ENCODE data around the gene TMED9.

- TF ChIP-seq CTCF (conservative IDR thresholded peaks at IDR 0.05) (no peak), ZFX (IDR thresholded peaks at IDR 0.05) (no peak)
These were observed 41.9 kb upstream of the TMED9 start for GRCh38 chr5:177550122-177550521.
